Lower leg skin (tissue), 4 donors: ENCODE results near the gene ZNF74. TPM values are rescaled to one million over a fixed set of nuclear protein-coding genes. Genes with fewer than 3 reads are reported as not detected.
A peak's percentile ranks its signal among the peaks of the same experiment; 100 is the strongest.

ENCODE experiments used
- DNase-seq, 2 donors: peaks; one replicate each; pipeline ENCODE4 v3.0.0-alpha.2; 2019; ENCODE audit warnings: low spot score in 2 of 2
- H3K4me3 ChIP-seq: fragments of 200-600 bp; sonication (generic); 2 replicates; pipeline ENCODE4 v1.5.1; 2017; ENCODE audit warnings: mild to moderate bottlenecking, low read depth; ENCODE audit not compliant: poor library complexity, severe bottlenecking
- POLR2A ChIP-seq, 2 donors: fragments of 450-650 bp; IDR thresholded peaks; one replicate each; pipeline ENCODE4 v1.6.1; 2016 to 2017; ENCODE audit warnings: antibody characterized with exemption in 2 of 2, mild to moderate bottlenecking in 1 of 2, moderate library complexity in 1 of 2
- WGBS, 2 donors: methylation state at CpG; one replicate each; pipeline ENCODE4 v1.1.5; 2018; 5-methylcytosine and 5-hydroxymethylcytosine counted together
- intact Hi-C: fragments of 100-400 bp; cut with DNase I; formaldehyde crosslinking; loops from one replicate; pipeline ENCODE4 v1.15.0; 2023; ENCODE audit warnings: low total_unique reads
- total RNA-seq, 4 donors: library from RNA; depleted of rRNA; stranded (reverse); fragments of >200 nt; gene quantifications; one replicate each; pipeline ENCODE4 v1.1.0, GENCODE V29; 2016
- TF ChIP-seq, protein P1 (sequence below), 3 donors: fragments of 450-650 bp; IDR thresholded peaks; one replicate each; pipeline ENCODE4 v1.5.1; 2016; ENCODE audit warnings: antibody characterized with exemption in 3 of 3, mild to moderate bottlenecking in 3 of 3, moderate library complexity in 2 of 3

The ZNF74 gene
- total RNA-seq, 4 donors from 2014 or later: 11.3 to 13.2 (median 11.5) TPM

GRCh38 chr22:20380486-20380885 lies 13.5 kb upstream of the ZNF74 start:
- WGBS, 2 donors: 18 to 23% methylated on average over 1 of the region's 1 CpG
- TF ChIP-seq, protein P1, sequence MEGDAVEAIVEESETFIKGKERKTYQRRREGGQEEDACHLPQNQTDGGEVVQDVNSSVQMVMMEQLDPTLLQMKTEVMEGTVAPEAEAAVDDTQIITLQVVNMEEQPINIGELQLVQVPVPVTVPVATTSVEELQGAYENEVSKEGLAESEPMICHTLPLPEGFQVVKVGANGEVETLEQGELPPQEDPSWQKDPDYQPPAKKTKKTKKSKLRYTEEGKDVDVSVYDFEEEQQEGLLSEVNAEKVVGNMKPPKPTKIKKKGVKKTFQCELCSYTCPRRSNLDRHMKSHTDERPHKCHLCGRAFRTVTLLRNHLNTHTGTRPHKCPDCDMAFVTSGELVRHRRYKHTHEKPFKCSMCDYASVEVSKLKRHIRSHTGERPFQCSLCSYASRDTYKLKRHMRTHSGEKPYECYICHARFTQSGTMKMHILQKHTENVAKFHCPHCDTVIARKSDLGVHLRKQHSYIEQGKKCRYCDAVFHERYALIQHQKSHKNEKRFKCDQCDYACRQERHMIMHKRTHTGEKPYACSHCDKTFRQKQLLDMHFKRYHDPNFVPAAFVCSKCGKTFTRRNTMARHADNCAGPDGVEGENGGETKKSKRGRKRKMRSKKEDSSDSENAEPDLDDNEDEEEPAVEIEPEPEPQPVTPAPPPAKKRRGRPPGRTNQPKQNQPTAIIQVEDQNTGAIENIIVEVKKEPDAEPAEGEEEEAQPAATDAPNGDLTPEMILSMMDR (IDR thresholded peaks at IDR 0.05): no peak
- TF ChIP-seq POLR2A (IDR thresholded peaks at IDR 0.05): no peak
- intact Hi-C loops: no loop called here
- no peak overlapping the region for H3K4me3 ChIP-seq
- DNase-seq: no peak

- intact Hi-C loops: no loop called here
- 92 to 93% methylated on average over 9 of the region's 9 CpGs for WGBS, 2 donors
- TF ChIP-seq, protein P1 (IDR thresholded peaks at IDR 0.05): no peak
- TF ChIP-seq POLR2A (IDR thresholded peaks at IDR 0.05): no peak
- no peak overlapping the region for H3K4me3 ChIP-seq
- DNase-seq: peak in 1 of 2 donors; percentile 9
These were observed 10.4 kb upstream of the ZNF74 start for GRCh38 chr22:20383538-20383937.

DNA sequence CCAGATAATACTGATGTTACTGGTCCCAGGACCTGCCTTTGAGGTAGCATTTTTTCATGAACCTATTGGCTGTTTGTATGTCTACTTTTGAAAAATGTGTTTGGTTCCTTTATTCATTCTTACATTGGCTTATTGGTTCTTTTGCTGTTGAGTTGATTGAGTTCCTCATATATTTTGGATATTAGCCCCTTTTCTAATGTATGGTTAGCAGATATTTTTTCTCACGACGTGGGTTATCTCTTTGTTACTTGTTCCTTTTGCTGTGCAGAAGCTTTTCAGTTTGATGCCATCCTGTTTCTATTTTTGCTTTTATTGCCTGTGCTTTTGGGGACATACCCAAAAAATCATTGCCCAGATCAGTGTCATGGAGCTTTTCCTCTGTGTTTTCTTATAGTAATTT lies 9.8 kb upstream of the ZNF74 start:
- no peak for DNase-seq
- H3K4me3 ChIP-seq: no peak overlapping the region
- intact Hi-C loops: no loop called here
- WGBS, 2 donors: 88 to 93% methylated on average over 2 of the region's 2 CpGs
- TF ChIP-seq, protein P1 (IDR thresholded peaks at IDR 0.05): no peak

GRCh38 chr22:20384865-20385264 lies 9.1 kb upstream of the ZNF74 start:
- no peak overlapping the region for H3K4me3 ChIP-seq
- DNase-seq: no peak
- intact Hi-C loops: no loop called here
- 89 to 91% methylated on average over 6 of the region's 6 CpGs for WGBS, 2 donors
- TF ChIP-seq, protein P1 (IDR thresholded peaks at IDR 0.05): no peak
- TF ChIP-seq POLR2A (IDR thresholded peaks at IDR 0.05): no peak

GRCh38 chr22:20386336-20386735 lies 7.6 kb upstream of the ZNF74 start:
- intact Hi-C loops: no loop called here
- 87 to 88% methylated on average over 2 of the region's 2 CpGs for WGBS, 2 donors
- no peak for TF ChIP-seq POLR2A (IDR thresholded peaks at IDR 0.05)
- TF ChIP-seq, protein P1 (IDR thresholded peaks at IDR 0.05): no peak

GRCh38 chr22:20386972-20387371 lies 7.0 kb upstream of the ZNF74 start:
- no peak for DNase-seq
- intact Hi-C loops: no loop called here
- whole genome bisulfite sequencing, 2 donors: 72 to 77% methylated on average over 4 of the region's 4 CpGs
- TF ChIP-seq, protein P1 (IDR thresholded peaks at IDR 0.05): no peak
- no peak for TF ChIP-seq POLR2A (IDR thresholded peaks at IDR 0.05)
- no peak overlapping the region for H3K4me3 ChIP-seq

More at GRCh38 chr22:20386336-20386735, 7.6 kb upstream of the ZNF74 start:
- DNase-seq: no peak
- H3K4me3 ChIP-seq: no peak overlapping the region
